ENCODE data around the gene ELL2.

The ELL2 gene

DNA sequence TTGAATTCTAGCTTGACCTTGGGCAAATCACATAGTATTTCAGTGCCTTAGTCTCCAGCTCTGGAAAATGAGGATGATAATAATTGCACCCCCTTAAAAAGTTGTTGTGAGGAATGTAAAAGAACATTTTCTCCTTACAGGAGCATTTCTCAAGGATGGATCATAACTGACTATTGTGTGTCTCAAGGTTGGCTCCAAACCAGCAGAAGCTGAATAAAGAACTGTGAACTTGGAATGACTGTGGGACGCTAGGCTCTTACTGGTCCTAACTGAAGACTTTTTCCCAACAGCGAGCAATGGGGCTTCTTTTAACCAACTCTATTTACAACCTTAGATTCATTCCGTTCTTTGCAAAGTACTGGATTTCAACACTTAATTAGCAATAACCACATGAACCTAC is 113.0 kb downstream of the ELL2 start:
- no peaks in the 10 kb centered on the region for H3K27me3 ChIP-seq
- TF ChIP-seq, protein P1, sequence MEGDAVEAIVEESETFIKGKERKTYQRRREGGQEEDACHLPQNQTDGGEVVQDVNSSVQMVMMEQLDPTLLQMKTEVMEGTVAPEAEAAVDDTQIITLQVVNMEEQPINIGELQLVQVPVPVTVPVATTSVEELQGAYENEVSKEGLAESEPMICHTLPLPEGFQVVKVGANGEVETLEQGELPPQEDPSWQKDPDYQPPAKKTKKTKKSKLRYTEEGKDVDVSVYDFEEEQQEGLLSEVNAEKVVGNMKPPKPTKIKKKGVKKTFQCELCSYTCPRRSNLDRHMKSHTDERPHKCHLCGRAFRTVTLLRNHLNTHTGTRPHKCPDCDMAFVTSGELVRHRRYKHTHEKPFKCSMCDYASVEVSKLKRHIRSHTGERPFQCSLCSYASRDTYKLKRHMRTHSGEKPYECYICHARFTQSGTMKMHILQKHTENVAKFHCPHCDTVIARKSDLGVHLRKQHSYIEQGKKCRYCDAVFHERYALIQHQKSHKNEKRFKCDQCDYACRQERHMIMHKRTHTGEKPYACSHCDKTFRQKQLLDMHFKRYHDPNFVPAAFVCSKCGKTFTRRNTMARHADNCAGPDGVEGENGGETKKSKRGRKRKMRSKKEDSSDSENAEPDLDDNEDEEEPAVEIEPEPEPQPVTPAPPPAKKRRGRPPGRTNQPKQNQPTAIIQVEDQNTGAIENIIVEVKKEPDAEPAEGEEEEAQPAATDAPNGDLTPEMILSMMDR (IDR thresholded peaks at IDR 0.05; ENCODE audit: low read depth, low read length), result no peak
- no peaks in the 10 kb centered on the region for H3K36me3 ChIP-seq
- H3K4me3 ChIP-seq (ENCODE audit: low read depth, low read length), result no peak overlapping the region
- H3K9me3 ChIP-seq, result no peaks in the 10 kb centered on the region
- no peak for DNase-seq
- H3K4me1 ChIP-seq, result peaks cover 2% of the 10 kb centered on the region

DNA sequence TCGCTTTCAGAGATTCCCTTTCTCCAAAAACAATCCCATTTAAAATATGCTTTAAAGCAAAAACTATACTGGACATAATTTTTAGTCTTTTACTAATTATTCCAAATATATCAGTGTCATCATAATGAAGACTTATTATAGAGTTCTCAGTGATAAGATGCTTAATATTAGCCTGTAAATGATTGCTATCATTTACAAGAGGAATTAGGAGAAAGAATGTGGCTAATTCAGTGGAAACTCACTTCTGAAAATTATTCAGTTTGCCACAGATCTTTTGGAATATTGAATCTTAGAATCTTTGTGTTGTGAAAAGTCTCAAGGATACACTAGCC is 114.4 kb downstream of the ELL2 start:
- Histone ChIP-seq H3K27me3 (no peaks in the 10 kb centered on the region), H3K36me3 (no peaks in the 10 kb centered on the region), H3K4me3 (ENCODE audit: low read depth, low read length) (no peak overlapping the region), H3K4me1 (peaks cover 2% of the 10 kb centered on the region), H3K9me3 (no peaks in the 10 kb centered on the region)
- DNase-seq, result no peak
- TF ChIP-seq, protein P1 (IDR thresholded peaks at IDR 0.05; ENCODE audit: low read depth, low read length), result no peak

DNA sequence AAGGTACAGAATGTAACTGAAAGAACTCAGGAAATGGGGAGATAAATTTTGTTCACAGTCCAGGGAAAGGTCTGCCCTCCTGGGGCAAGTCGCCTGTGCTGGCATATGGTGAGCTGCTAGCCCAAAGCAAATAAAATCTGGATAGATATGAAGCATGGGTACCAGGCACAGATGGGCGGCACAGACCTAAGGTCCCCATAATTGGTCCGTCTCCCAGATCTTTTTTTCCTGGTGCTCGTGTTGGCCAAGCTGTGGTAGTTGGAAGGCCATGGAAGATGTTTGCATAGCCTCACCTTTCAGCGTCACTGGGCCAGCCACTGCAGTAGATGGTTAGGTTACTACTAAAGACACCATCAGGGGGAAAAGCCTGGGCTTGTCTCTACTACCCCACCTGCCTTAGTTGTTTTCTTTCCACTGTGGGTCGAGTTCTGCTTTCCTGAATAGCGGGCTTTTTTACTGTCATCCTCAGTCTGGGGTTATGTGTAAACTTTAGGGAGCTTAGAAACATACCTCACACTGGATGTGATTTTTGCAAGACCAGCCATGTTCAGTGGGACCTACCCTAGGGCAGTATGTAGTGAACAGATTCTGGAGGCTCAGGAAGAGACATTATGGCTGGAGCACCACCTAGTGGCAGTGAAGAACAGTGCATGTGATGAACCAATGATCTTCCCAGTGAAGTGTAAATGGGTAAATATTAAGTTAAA is 114.9 kb downstream of the ELL2 start:
- DNase-seq, result peak; percentile 67
- Histone ChIP-seq H3K4me1 (peaks cover 2% of the 10 kb centered on the region), H3K4me3 (ENCODE audit: low read depth, low read length) (no peak overlapping the region), H3K36me3 (no peaks in the 10 kb centered on the region), H3K9me3 (no peaks in the 10 kb centered on the region), H3K27me3 (no peaks in the 10 kb centered on the region)
- TF ChIP-seq, protein P1 (IDR thresholded peaks at IDR 0.05; ENCODE audit: low read depth, low read length), result peak; percentile 98

DNA sequence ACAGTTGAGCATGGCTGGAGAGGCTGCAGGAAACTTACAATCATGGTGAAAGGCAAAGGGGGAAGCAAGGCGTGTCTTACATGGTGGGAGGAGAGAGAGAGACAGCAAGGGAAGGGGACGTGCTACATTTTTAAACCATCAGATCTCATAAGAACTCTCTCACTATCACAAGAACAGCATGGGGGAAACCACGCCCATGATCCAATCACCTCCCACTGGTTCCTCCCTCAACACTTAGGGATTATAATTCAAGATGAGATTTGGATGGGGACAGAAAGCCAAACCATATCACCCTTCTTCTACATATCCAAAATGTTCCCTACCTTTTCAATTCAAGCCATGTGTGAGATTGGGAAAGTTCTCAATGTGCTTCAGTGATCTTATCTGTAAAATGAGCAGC is 116.3 kb downstream of the ELL2 start:
- no peak overlapping the region for H3K4me3 ChIP-seq (ENCODE audit: low read depth, low read length)
- DNase-seq, result no peak
- H3K27me3 ChIP-seq, result no peaks in the 10 kb centered on the region
- H3K36me3 ChIP-seq, result no peaks in the 10 kb centered on the region
- no peaks in the 10 kb centered on the region for H3K9me3 ChIP-seq
- TF ChIP-seq, protein P1 (IDR thresholded peaks at IDR 0.05; ENCODE audit: low read depth, low read length), result no peak
- peaks cover 2% of the 10 kb centered on the region for H3K4me1 ChIP-seq

DNA sequence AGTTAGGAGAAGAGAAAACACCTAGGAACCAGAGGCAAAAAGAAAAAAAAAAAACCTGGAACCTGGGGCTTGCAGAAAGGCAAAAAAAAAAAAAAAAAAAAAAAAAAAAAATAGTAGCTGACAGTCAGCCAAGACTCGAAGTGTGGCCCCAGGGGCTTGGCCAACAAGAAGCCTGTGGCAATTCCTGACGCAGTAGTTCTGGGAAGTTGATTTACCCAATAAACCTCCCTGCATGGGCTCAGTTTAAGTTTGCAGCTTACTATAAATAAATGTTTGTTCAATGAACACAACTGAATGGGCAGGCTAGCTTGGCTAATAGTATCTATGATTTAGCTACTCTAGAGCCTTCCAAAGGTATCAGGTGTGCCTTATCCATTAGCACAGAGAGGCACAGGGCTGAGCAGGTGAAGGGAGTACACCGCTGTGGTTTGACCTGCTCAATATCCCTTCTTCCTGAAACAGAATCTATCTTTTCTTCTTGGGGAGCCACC is 117.9 kb downstream of the ELL2 start:
- H3K4me1 ChIP-seq, result peaks cover 2% of the 10 kb centered on the region
- no peaks in the 10 kb centered on the region for H3K27me3 ChIP-seq
- no peaks in the 10 kb centered on the region for H3K9me3 ChIP-seq
- no peak for DNase-seq
- no peaks in the 10 kb centered on the region for H3K36me3 ChIP-seq
- TF ChIP-seq, protein P1 (IDR thresholded peaks at IDR 0.05; ENCODE audit: low read depth, low read length), result no peak
- H3K4me3 ChIP-seq (ENCODE audit: low read depth, low read length), result no peak overlapping the region

DNA sequence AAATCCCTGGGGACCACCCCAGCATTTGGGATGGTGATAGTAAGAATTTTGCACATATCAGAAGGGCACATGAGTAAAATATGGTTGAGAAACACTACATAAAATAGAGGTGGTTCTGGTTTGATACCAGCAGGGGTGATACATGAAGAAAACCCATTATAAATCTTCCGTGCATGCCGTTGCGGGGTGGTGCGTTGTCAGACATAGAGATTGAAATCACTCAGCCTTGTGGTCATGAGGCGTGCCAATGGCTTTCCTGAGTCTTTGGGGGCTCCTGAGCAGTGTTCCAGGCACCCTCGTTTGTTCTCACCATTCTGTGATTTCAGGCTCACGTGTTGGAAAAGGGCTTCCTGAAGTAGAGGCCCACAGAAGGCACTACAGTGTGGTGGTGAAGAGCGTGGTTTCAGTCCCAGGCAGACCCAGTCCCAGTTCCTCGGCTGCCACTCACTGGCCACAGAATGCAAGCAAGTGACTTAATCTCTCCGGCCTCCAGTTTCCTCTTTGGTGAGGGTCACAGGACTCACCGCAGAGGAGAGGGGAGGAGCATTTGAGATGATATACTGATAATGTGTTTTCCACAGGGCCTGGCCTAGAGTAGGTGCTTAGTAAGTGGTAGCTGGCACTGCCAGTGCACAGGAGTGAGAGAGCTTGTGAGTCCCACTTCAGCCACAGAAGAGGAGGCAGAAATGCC is 118.7 kb downstream of the ELL2 start:
- peak; percentile 63 for DNase-seq
- no peak overlapping the region for H3K4me3 ChIP-seq (ENCODE audit: low read depth, low read length)
- peaks cover 2% of the 10 kb centered on the region for H3K4me1 ChIP-seq
- TF ChIP-seq, protein P1 (IDR thresholded peaks at IDR 0.05; ENCODE audit: low read depth, low read length), result peak; percentile 49
- H3K36me3 ChIP-seq, result no peaks in the 10 kb centered on the region
- H3K27me3 ChIP-seq, result no peaks in the 10 kb centered on the region
- H3K9me3 ChIP-seq, result no peaks in the 10 kb centered on the region

All from BE2C (cell line).